ENCODE data around the gene PTCH2. TPM values are rescaled to one million over a fixed set of nuclear protein-coding genes. Genes with fewer than 3 reads are reported as not detected.

Gene PTCH2
- total RNA-seq, 1 experiment from 2014 or later: 0.74 TPM

- BruUV-seq (replicated peaks): no TSS peak
- POLR2A ChIA-PET: no interaction called here
- Histone ChIP-seq H3K27me3 (ENCODE audit: control insufficient read depth, insufficient read depth, low read length) (no peaks in the 10 kb centered on the region), H3K36me3 (ENCODE audit: control insufficient read depth, insufficient read depth, low read length) (no peaks in the 10 kb centered on the region), H3K4me3 (ENCODE audit: low read depth in 2 of 2, low read length in 2 of 2) (no peak overlapping the region), H3K9me3 (ENCODE audit: control insufficient read depth, insufficient read depth, low read depth, low read length) (no peaks in the 10 kb centered on the region), H3K27ac (ENCODE audit: low read length) (no peak overlapping the region), H3K4me1 (ENCODE audit: control insufficient read depth, insufficient read depth, low read length) (no peaks in the 10 kb centered on the region)
- ATAC-seq (no peak), DNase-seq (ENCODE audit: low read depth, low spot score) (no peak)
- intact Hi-C loops (cut with micrococcal nuclease; ENCODE audit: unreplicated experiment) (no loop called here), in situ Hi-C loops (cut with HindIII; ENCODE audit: low pct_unique_long_range_greater_than_20kb, low sequenced_read_pairs) (no loop called here)
- TF ChIP-seq CTCF (IDR thresholded peaks at IDR 0.05): no peak
- no peak for TF ChIP-seq REST (IDR thresholded peaks at IDR 0.05; ENCODE audit: insufficient read depth in 1 of 2, low read depth in 2 of 2, low read length in 1 of 2)
- TF ChIP-seq POLR2AphosphoS5 (IDR thresholded peaks at IDR 0.05; ENCODE audit: low read depth, low read length): no peak
- TF ChIP-seq SIN3A (IDR thresholded peaks at IDR 0.05; ENCODE audit: borderline replicate concordance, insufficient read depth, low read depth, low read length): no peak
- TF ChIP-seq TCF7L2 (IDR thresholded peaks at IDR 0.05; ENCODE audit: low read depth, low read length): no peak
- CTCF ChIA-PET: interaction anchor here (0.6 kb wide), 1 partner anchor 94 kb away, joined by 7 read pairs; no protein-coding TSS in a partner anchor
These were observed 4.8 kb upstream of the PTCH2 start for GRCh38 chr1:44847845-44848244.

- H3K4me3 ChIP-seq (ENCODE audit: low read depth in 2 of 2, low read length in 2 of 2): no peak overlapping the region
- ATAC-seq: no peak
- BruUV-seq (replicated peaks): no TSS peak
- intact Hi-C loops (cut with micrococcal nuclease; ENCODE audit: unreplicated experiment) (no loop called here), in situ Hi-C loops (cut with HindIII; ENCODE audit: low pct_unique_long_range_greater_than_20kb, low sequenced_read_pairs) (no loop called here)
- H3K36me3 ChIP-seq (ENCODE audit: control insufficient read depth, insufficient read depth, low read length): no peaks in the 10 kb centered on the region
- POLR2A ChIA-PET: no interaction called here
- no peaks in the 10 kb centered on the region for H3K4me1 ChIP-seq (ENCODE audit: control insufficient read depth, insufficient read depth, low read length)
- CTCF ChIA-PET: no interaction called here
- no peaks in the 10 kb centered on the region for H3K27me3 ChIP-seq (ENCODE audit: control insufficient read depth, insufficient read depth, low read length)
- no peak for DNase-seq (ENCODE audit: low read depth, low spot score)
- no peak for TF ChIP-seq TCF7L2 (IDR thresholded peaks at IDR 0.05; ENCODE audit: low read depth, low read length)
- TF ChIP-seq SIN3A (IDR thresholded peaks at IDR 0.05; ENCODE audit: borderline replicate concordance, insufficient read depth, low read depth, low read length): no peak
- no peak for TF ChIP-seq CTCF (IDR thresholded peaks at IDR 0.05)
- TF ChIP-seq REST (IDR thresholded peaks at IDR 0.05; ENCODE audit: insufficient read depth in 1 of 2, low read depth in 2 of 2, low read length in 1 of 2): no peak
- no peak for TF ChIP-seq POLR2AphosphoS5 (IDR thresholded peaks at IDR 0.05; ENCODE audit: low read depth, low read length)
- no peaks in the 10 kb centered on the region for H3K9me3 ChIP-seq (ENCODE audit: control insufficient read depth, insufficient read depth, low read depth, low read length)
- no peak overlapping the region for H3K27ac ChIP-seq (ENCODE audit: low read length)
These were observed 3.9 kb upstream of the PTCH2 start for GRCh38 chr1:44846985-44847384.

All from Panc1 (cell line).